ENCODE results near the gene PRDM2. TPM values are rescaled to one million over a fixed set of nuclear protein-coding genes. Genes with fewer than 3 reads are reported as not detected.
A peak's percentile ranks its signal among the peaks of the same experiment; 100 is the strongest.

Gene PRDM2
- total RNA-seq, 1 donor = 12.7 TPM

DNA sequence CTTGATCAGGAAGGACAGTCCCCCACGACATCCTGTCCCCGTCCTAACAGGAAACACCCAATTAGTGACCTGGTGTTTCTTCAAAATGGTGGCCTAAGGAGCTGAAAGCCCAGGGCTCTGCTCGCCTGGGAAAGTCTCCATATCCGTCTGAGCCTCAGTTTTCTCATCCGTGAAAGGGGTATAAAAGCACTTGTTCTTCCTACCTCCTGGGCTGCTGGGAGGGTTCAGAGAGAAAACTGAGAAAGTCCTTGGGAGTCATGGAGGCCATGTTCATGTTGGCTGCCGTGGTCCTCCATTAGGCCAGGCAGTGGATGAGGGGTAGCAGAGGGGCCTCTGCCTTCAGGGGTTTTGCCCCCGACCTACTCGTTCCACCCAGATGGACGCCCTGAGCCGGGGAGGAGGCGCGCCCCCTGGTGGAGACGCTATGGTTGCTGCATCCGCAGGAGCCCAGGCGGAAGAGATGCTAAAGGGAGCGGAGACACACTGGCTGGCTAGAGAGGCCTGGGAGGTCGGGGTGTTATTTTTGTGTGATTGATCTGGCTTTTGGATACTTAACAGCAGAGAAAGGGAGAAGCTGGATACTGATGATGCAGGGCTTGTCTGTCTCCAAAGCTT is 113.5 kb downstream of the PRDM2 start:
- H3K27me3 ChIP-seq (ENCODE audit: insufficient read depth, low read length) = no peaks in the 10 kb centered on the region
- no peaks in the 10 kb centered on the region for H3K4me1 ChIP-seq (ENCODE audit: insufficient read depth, low read length)
- no peaks in the 10 kb centered on the region for H3K36me3 ChIP-seq (ENCODE audit: insufficient read depth, low read length)
- no peak overlapping the region for H2AFZ ChIP-seq (ENCODE audit: low read length)
- peaks cover 13% of the 10 kb centered on the region for H4K20me1 ChIP-seq (ENCODE audit: insufficient read depth, low read length)
- no peak overlapping the region for H3K27ac ChIP-seq (ENCODE audit: low read depth, low read length)
- H3K79me2 ChIP-seq (ENCODE audit: insufficient read depth, low read length) = no peaks in the 10 kb centered on the region
- TF ChIP-seq, protein P1, sequence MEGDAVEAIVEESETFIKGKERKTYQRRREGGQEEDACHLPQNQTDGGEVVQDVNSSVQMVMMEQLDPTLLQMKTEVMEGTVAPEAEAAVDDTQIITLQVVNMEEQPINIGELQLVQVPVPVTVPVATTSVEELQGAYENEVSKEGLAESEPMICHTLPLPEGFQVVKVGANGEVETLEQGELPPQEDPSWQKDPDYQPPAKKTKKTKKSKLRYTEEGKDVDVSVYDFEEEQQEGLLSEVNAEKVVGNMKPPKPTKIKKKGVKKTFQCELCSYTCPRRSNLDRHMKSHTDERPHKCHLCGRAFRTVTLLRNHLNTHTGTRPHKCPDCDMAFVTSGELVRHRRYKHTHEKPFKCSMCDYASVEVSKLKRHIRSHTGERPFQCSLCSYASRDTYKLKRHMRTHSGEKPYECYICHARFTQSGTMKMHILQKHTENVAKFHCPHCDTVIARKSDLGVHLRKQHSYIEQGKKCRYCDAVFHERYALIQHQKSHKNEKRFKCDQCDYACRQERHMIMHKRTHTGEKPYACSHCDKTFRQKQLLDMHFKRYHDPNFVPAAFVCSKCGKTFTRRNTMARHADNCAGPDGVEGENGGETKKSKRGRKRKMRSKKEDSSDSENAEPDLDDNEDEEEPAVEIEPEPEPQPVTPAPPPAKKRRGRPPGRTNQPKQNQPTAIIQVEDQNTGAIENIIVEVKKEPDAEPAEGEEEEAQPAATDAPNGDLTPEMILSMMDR (IDR thresholded peaks at IDR 0.05; ENCODE audit: extremely low read depth, low read depth, low read length) = peak; percentile 62
- DNase-seq (ENCODE audit: insufficient read length, low spot score, missing footprints) = peak; percentile 86
- no peaks in the 10 kb centered on the region for H3K9me3 ChIP-seq (ENCODE audit: low read depth, low read length)
- no peak overlapping the region for H3K4me3 ChIP-seq (ENCODE audit: insufficient read depth, low read length)
- H3K4me2 ChIP-seq (ENCODE audit: insufficient read depth, low read length) = no peak overlapping the region

DNA sequence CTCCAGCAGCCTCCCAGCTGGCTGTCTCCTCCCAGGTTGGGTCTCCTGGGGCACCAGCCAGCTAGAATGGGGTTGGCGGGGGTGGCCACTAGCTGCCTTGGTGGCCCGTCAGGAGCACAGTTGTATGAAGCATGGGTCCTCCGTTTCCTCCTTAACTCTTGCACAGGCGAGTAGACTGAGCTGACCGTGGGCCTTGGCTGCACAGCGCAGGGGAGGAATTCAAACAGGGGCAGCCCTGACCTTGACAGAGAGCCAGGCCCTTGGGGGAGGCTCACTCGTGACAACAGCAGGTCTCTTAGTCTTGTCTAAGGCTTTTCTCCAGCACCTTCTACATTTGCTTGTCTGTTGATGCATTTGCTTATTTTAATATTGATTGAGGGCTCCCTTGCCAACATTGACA is 114.1 kb downstream of the PRDM2 start:
- DNase-seq (ENCODE audit: insufficient read length, low spot score, missing footprints) = no peak
- H3K27ac ChIP-seq (ENCODE audit: low read depth, low read length) = no peak overlapping the region
- H3K79me2 ChIP-seq (ENCODE audit: insufficient read depth, low read length) = no peaks in the 10 kb centered on the region
- H3K27me3 ChIP-seq (ENCODE audit: insufficient read depth, low read length) = no peaks in the 10 kb centered on the region
- no peaks in the 10 kb centered on the region for H3K4me1 ChIP-seq (ENCODE audit: insufficient read depth, low read length)
- TF ChIP-seq, protein P1 (IDR thresholded peaks at IDR 0.05; ENCODE audit: extremely low read depth, low read depth, low read length) = no peak
- peaks cover 10% of the 10 kb centered on the region for H4K20me1 ChIP-seq (ENCODE audit: insufficient read depth, low read length)
- H3K4me3 ChIP-seq (ENCODE audit: insufficient read depth, low read length) = no peak overlapping the region
- no peak overlapping the region for H2AFZ ChIP-seq (ENCODE audit: low read length)
- no peaks in the 10 kb centered on the region for H3K36me3 ChIP-seq (ENCODE audit: insufficient read depth, low read length)
- no peaks in the 10 kb centered on the region for H3K9me3 ChIP-seq (ENCODE audit: low read depth, low read length)
- H3K4me2 ChIP-seq (ENCODE audit: insufficient read depth, low read length) = no peak overlapping the region

DNA sequence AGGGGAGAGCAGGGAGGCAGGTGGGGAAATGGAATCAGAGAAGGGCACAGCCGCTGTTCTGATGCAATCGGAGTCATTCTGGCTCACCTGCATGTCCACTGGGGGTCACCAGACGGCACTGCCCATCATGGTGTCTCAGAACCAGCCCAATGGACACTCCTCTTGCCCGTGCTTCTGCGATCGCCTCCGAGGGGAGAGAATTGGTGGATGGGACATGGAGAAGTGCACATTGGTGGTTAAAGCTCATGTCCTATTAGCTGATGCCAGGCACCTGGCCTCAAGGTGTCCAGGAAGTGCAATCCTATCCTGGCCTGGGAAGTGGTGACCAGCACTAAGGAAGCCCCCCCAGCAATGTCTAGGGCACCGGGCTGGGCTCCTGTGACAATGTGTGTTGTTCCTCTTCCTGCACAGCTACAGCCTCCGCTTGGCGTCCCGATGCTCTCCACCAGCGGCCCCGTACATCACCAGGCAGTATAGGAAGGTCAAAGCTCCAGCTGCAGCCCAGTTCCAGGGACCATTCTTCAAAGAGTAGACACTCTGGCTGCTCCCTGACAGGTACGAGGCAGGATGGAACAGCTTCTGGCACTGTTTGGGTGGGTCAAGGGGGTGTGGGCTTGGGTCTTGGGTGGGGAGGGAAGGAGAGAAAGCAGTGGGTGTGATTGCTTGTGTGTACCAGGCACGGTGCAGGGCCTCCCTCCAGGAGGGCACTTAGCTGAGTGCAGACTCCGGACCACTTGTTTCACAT is 116.2 kb downstream of the PRDM2 start:
- H3K4me1 ChIP-seq (ENCODE audit: insufficient read depth, low read length) = no peaks in the 10 kb centered on the region
- H3K36me3 ChIP-seq (ENCODE audit: insufficient read depth, low read length) = no peaks in the 10 kb centered on the region
- H2AFZ ChIP-seq (ENCODE audit: low read length) = no peak overlapping the region
- no peaks in the 10 kb centered on the region for H3K9me3 ChIP-seq (ENCODE audit: low read depth, low read length)
- TF ChIP-seq, protein P1 (IDR thresholded peaks at IDR 0.05; ENCODE audit: extremely low read depth, low read depth, low read length) = no peak
- H3K27me3 ChIP-seq (ENCODE audit: insufficient read depth, low read length) = no peaks in the 10 kb centered on the region
- no peak overlapping the region for H3K4me2 ChIP-seq (ENCODE audit: insufficient read depth, low read length)
- no peaks in the 10 kb centered on the region for H3K79me2 ChIP-seq (ENCODE audit: insufficient read depth, low read length)
- H3K4me3 ChIP-seq (ENCODE audit: insufficient read depth, low read length) = no peak overlapping the region
- H4K20me1 ChIP-seq (ENCODE audit: insufficient read depth, low read length) = peaks cover 9% of the 10 kb centered on the region
- DNase-seq (ENCODE audit: insufficient read length, low spot score, missing footprints) = no peak
- H3K27ac ChIP-seq (ENCODE audit: low read depth, low read length) = no peak overlapping the region

DNA sequence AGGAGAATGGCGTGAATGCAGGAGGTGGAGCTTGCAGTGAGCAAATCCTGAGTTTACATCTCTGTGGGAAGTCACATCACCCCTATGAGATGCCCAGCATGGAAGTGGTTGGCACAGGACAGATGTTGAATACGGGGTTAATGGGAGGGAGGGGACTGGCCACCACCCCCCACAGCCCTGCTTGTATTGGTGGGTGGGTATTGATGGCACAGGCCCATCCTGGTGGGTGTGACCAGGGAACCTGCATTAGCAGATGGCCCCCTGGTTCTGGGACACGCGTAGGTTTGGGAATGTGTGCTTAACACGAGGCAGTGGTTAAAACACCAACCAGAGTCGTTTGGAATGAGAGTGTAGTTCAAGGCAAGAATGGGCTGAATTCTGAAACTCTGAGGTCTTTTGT is 117.9 kb downstream of the PRDM2 start:
- H3K36me3 ChIP-seq (ENCODE audit: insufficient read depth, low read length) = no peaks in the 10 kb centered on the region
- TF ChIP-seq, protein P1 (IDR thresholded peaks at IDR 0.05; ENCODE audit: extremely low read depth, low read depth, low read length) = no peak
- H3K4me1 ChIP-seq (ENCODE audit: insufficient read depth, low read length) = no peaks in the 10 kb centered on the region
- H3K4me3 ChIP-seq (ENCODE audit: insufficient read depth, low read length) = no peak overlapping the region
- no peak overlapping the region for H2AFZ ChIP-seq (ENCODE audit: low read length)
- H4K20me1 ChIP-seq (ENCODE audit: insufficient read depth, low read length) = peaks cover 5% of the 10 kb centered on the region
- no peaks in the 10 kb centered on the region for H3K79me2 ChIP-seq (ENCODE audit: insufficient read depth, low read length)
- no peak overlapping the region for H3K27ac ChIP-seq (ENCODE audit: low read depth, low read length)
- H3K27me3 ChIP-seq (ENCODE audit: insufficient read depth, low read length) = no peaks in the 10 kb centered on the region
- H3K4me2 ChIP-seq (ENCODE audit: insufficient read depth, low read length) = no peak overlapping the region
- DNase-seq (ENCODE audit: insufficient read length, low spot score, missing footprints) = no peak
- H3K9me3 ChIP-seq (ENCODE audit: low read depth, low read length) = no peaks in the 10 kb centered on the region

All from osteoblast (primary cell).